ENCODE measurements around the gene TBC1D22A. TPM values are rescaled to one million over a fixed set of nuclear protein-coding genes. Genes with fewer than 3 reads are reported as not detected.
"Not testable (repeated sequence)": the region's sequence is repeated elsewhere in the genome, so short reads cannot be mapped to it uniquely, and the experiment has no call there.

TBC1D22A gene
- total RNA-seq, 1 donor from 2014 or later = 18.9 TPM

- peaks cover 6% of the 10 kb centered on the region for H3K36me3 Mint-ChIP-seq (ENCODE audit: low read depth)
- H3K27me3 Mint-ChIP-seq (ENCODE audit: low read depth) = no peaks in the 10 kb centered on the region
- peak; percentile 54 for DNase-seq (ENCODE audit: low spot score)
- no peak for TF ChIP-seq CTCF (IDR thresholded peaks at IDR 0.05)
- no peaks in the 10 kb centered on the region for H3K4me1 Mint-ChIP-seq (ENCODE audit: low read depth)
- no peak overlapping the region for H3K4me3 Mint-ChIP-seq (ENCODE audit: unreplicated experiment)
- H3K9me3 Mint-ChIP-seq (ENCODE audit: low read depth) = no peaks in the 10 kb centered on the region
- H3K27ac Mint-ChIP-seq (ENCODE audit: unreplicated experiment) = no peak overlapping the region
Measured at GRCh38 chr22:47114813-47115517, 352.5 kb downstream of the TBC1D22A start.

GRCh38 chr22:47115518-47115890, 353.1 kb downstream of the TBC1D22A start:
- peaks cover 6% of the 10 kb centered on the region for H3K36me3 Mint-ChIP-seq (ENCODE audit: low read depth)
- H3K4me3 Mint-ChIP-seq (ENCODE audit: unreplicated experiment) = no peak overlapping the region
- no peaks in the 10 kb centered on the region for H3K27me3 Mint-ChIP-seq (ENCODE audit: low read depth)
- no peak for TF ChIP-seq CTCF (IDR thresholded peaks at IDR 0.05)
- DNase-seq (ENCODE audit: low spot score) = peak; percentile 79
- no peaks in the 10 kb centered on the region for H3K4me1 Mint-ChIP-seq (ENCODE audit: low read depth)
- no peaks in the 10 kb centered on the region for H3K9me3 Mint-ChIP-seq (ENCODE audit: low read depth)
- H3K27ac Mint-ChIP-seq (ENCODE audit: unreplicated experiment) = no peak overlapping the region

GRCh38 chr22:47115921-47116320, 353.5 kb downstream of the TBC1D22A start:
- Mint-ChIP-seq H3K36me3 (ENCODE audit: low read depth) (peaks cover 6% of the 10 kb centered on the region), H3K9me3 (ENCODE audit: low read depth) (no peaks in the 10 kb centered on the region), H3K27ac (ENCODE audit: unreplicated experiment) (no peak overlapping the region), H3K4me3 (ENCODE audit: unreplicated experiment) (no peak overlapping the region), H3K4me1 (ENCODE audit: low read depth) (no peaks in the 10 kb centered on the region), H3K27me3 (ENCODE audit: low read depth) (no peaks in the 10 kb centered on the region)
- DNase-seq (ENCODE audit: low spot score) = peak; percentile 64
- no peak for TF ChIP-seq CTCF (IDR thresholded peaks at IDR 0.05)

- Mint-ChIP-seq H3K27ac (ENCODE audit: unreplicated experiment) (no peak overlapping the region), H3K9me3 (ENCODE audit: low read depth) (no peaks in the 10 kb centered on the region), H3K4me3 (ENCODE audit: unreplicated experiment) (no peak overlapping the region), H3K4me1 (ENCODE audit: low read depth) (no peaks in the 10 kb centered on the region), H3K36me3 (ENCODE audit: low read depth) (peaks cover 3% of the 10 kb centered on the region), H3K27me3 (ENCODE audit: low read depth) (no peaks in the 10 kb centered on the region)
- DNase-seq (ENCODE audit: low spot score) = peak; percentile 79
- no peak for TF ChIP-seq CTCF (IDR thresholded peaks at IDR 0.05)
Measured at GRCh38 chr22:47116426-47117341, 354.2 kb downstream of the TBC1D22A start.

GRCh38 chr22:47117442-47117841, 355.0 kb downstream of the TBC1D22A start:
- H3K9me3 Mint-ChIP-seq (ENCODE audit: low read depth); H3K4me1 Mint-ChIP-seq (ENCODE audit: low read depth); H3K27ac Mint-ChIP-seq (ENCODE audit: unreplicated experiment); H3K4me3 Mint-ChIP-seq (ENCODE audit: unreplicated experiment); H3K36me3 Mint-ChIP-seq (ENCODE audit: low read depth); H3K27me3 Mint-ChIP-seq (ENCODE audit: low read depth); DNase-seq (ENCODE audit: low spot score): not testable (repeated sequence)
